ENCODE data around the gene CLEC7A.
A peak's percentile ranks its signal among the peaks of the same experiment; 100 is the strongest.

Gene CLEC7A

GRCh38 chr12:10070380-10070779 is 59.6 kb downstream of the CLEC7A start:
- Histone ChIP-seq H3K4me2 (ENCODE audit: low read length) (no peak overlapping the region), H3K27ac (no peak overlapping the region), H3K9me3 (ENCODE audit: control insufficient read depth, low read length) (no peaks in the 10 kb centered on the region), H3K4me1 (no peaks in the 10 kb centered on the region), H3K27me3 (ENCODE audit: control insufficient read depth, insufficient read depth, low read length) (no peaks in the 10 kb centered on the region), H2AFZ (no peak overlapping the region), H3K4me3 (ENCODE audit: low read depth, low read length) (no peak overlapping the region), H3K9ac (no peak overlapping the region), H3K79me2 (no peaks in the 10 kb centered on the region), H3K36me3 (ENCODE audit: control insufficient read depth, insufficient read depth, low read length) (no peaks in the 10 kb centered on the region)
- TF ChIP-seq, protein P1, sequence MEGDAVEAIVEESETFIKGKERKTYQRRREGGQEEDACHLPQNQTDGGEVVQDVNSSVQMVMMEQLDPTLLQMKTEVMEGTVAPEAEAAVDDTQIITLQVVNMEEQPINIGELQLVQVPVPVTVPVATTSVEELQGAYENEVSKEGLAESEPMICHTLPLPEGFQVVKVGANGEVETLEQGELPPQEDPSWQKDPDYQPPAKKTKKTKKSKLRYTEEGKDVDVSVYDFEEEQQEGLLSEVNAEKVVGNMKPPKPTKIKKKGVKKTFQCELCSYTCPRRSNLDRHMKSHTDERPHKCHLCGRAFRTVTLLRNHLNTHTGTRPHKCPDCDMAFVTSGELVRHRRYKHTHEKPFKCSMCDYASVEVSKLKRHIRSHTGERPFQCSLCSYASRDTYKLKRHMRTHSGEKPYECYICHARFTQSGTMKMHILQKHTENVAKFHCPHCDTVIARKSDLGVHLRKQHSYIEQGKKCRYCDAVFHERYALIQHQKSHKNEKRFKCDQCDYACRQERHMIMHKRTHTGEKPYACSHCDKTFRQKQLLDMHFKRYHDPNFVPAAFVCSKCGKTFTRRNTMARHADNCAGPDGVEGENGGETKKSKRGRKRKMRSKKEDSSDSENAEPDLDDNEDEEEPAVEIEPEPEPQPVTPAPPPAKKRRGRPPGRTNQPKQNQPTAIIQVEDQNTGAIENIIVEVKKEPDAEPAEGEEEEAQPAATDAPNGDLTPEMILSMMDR (IDR thresholded peaks at IDR 0.05), result no peak

DNA sequence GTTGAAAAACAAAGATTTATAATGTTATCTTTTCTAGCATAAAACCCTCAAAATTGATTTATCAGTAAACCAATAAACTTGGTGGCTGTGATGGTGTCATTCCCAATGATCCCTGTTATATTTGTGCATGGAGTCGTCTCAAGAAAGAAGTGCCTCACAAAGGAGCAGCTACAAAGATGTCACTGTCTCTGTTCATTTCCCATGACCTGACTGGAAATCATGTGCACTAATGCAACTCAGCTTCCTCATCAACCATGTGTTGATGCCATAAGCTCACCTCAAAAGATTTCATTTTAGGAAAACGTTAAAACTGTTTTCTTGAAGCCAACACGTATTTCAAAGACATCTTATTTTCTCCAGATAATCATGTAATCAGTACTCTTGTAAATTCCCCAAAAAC is 60.0 kb downstream of the CLEC7A start:
- Histone ChIP-seq H3K4me3 (ENCODE audit: low read depth, low read length) (no peak overlapping the region), H2AFZ (no peak overlapping the region), H3K79me2 (no peaks in the 10 kb centered on the region), H3K36me3 (ENCODE audit: control insufficient read depth, insufficient read depth, low read length) (no peaks in the 10 kb centered on the region), H3K27ac (no peak overlapping the region), H3K9ac (no peak overlapping the region), H3K4me1 (no peaks in the 10 kb centered on the region), H3K4me2 (ENCODE audit: low read length) (no peak overlapping the region), H3K9me3 (ENCODE audit: control insufficient read depth, low read length) (no peaks in the 10 kb centered on the region), H3K27me3 (ENCODE audit: control insufficient read depth, insufficient read depth, low read length) (no peaks in the 10 kb centered on the region)
- TF ChIP-seq, protein P1 (IDR thresholded peaks at IDR 0.05), result no peak

- TF ChIP-seq, protein P1 (IDR thresholded peaks at IDR 0.05), result no peak
- Histone ChIP-seq H3K27me3 (ENCODE audit: control insufficient read depth, insufficient read depth, low read length) (no peaks in the 10 kb centered on the region), H3K4me2 (ENCODE audit: low read length) (no peak overlapping the region), H3K36me3 (ENCODE audit: control insufficient read depth, insufficient read depth, low read length) (no peaks in the 10 kb centered on the region), H3K79me2 (no peaks in the 10 kb centered on the region), H3K4me1 (no peaks in the 10 kb centered on the region), H3K9ac (no peak overlapping the region), H3K27ac (peak overlapping the region; percentile 66), H3K4me3 (ENCODE audit: low read depth, low read length) (no peak overlapping the region), H2AFZ (no peak overlapping the region), H3K9me3 (ENCODE audit: control insufficient read depth, low read length) (no peaks in the 10 kb centered on the region)
Observed at GRCh38 chr12:10069099-10069498, 60.9 kb downstream of the CLEC7A start.

- H3K9me3 ChIP-seq (ENCODE audit: control insufficient read depth, low read length), result no peaks in the 10 kb centered on the region
- H3K4me3 ChIP-seq (ENCODE audit: low read depth, low read length), result no peak overlapping the region
- no peaks in the 10 kb centered on the region for H3K79me2 ChIP-seq
- H3K27ac ChIP-seq, result peak overlapping the region; percentile 66
- H2AFZ ChIP-seq, result no peak overlapping the region
- no peaks in the 10 kb centered on the region for H3K27me3 ChIP-seq (ENCODE audit: control insufficient read depth, insufficient read depth, low read length)
- H3K4me1 ChIP-seq, result no peaks in the 10 kb centered on the region
- no peaks in the 10 kb centered on the region for H3K36me3 ChIP-seq (ENCODE audit: control insufficient read depth, insufficient read depth, low read length)
- no peak overlapping the region for H3K4me2 ChIP-seq (ENCODE audit: low read length)
- TF ChIP-seq, protein P1 (IDR thresholded peaks at IDR 0.05), result no peak
- H3K9ac ChIP-seq, result no peak overlapping the region
Observed at GRCh38 chr12:10068644-10069043, 61.4 kb downstream of the CLEC7A start.

DNA sequence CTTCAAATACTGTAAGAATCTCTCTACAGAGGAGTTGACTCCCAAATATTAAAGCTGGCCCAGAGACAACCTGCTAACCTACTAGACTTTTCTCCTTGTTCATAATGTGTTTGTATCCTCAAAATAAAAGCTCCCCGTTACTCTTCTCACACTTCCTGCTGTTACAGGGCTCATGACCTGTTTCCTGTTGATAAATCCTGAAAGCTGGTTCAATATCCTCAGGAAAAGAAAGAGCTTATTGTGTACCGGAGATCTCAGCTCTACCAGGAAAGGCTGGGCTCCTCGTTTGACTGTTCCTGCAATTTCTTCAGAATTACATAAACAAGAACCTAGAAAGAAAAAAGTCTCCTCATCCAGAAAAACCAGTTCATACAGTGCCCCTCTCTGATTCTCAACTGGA is 62.1 kb downstream of the CLEC7A start:
- no peaks in the 10 kb centered on the region for H3K36me3 ChIP-seq (ENCODE audit: control insufficient read depth, insufficient read depth, low read length)
- no peak overlapping the region for H2AFZ ChIP-seq
- no peak overlapping the region for H3K4me3 ChIP-seq (ENCODE audit: low read depth, low read length)
- no peak overlapping the region for H3K9ac ChIP-seq
- no peaks in the 10 kb centered on the region for H3K9me3 ChIP-seq (ENCODE audit: control insufficient read depth, low read length)
- peak overlapping the region; percentile 66 for H3K27ac ChIP-seq
- H3K4me2 ChIP-seq (ENCODE audit: low read length), result no peak overlapping the region
- H3K27me3 ChIP-seq (ENCODE audit: control insufficient read depth, insufficient read depth, low read length), result no peaks in the 10 kb centered on the region
- H3K4me1 ChIP-seq, result no peaks in the 10 kb centered on the region
- no peaks in the 10 kb centered on the region for H3K79me2 ChIP-seq
- TF ChIP-seq, protein P1 (IDR thresholded peaks at IDR 0.05), result no peak
